Loucy (cell line): ENCODE measurements around the gene PARD3B.

Source experiments
- H2AFZ ChIP-seq: fragments of 200-600 bp; sonication (generic); 2 replicates; pipeline ENCODE4 v1.6.0; 2016; ENCODE audit warnings: antibody characterized with exemption, mild to moderate bottlenecking, low read length, moderate library complexity
- H3F3A ChIP-seq: fragments of 200-600 bp; 2 replicates; pipeline ENCODE4 v1.6.0; 2016; ENCODE audit warnings: antibody characterized with exemption, low read depth, mild to moderate bottlenecking
- H3K27me3 ChIP-seq: fragments of 200-600 bp; sonication (generic); 2 replicates; pipeline ENCODE4 v1.6.1; 2014; ENCODE audit warnings: low read length, mild to moderate bottlenecking; ENCODE audit not compliant: insufficient read depth, poor library complexity, severe bottlenecking
- H3K36me3 ChIP-seq: fragments of 200-600 bp; sonication (generic); 2 replicates; pipeline ENCODE4 v1.6.1; 2016; ENCODE audit warnings: low read length; ENCODE audit not compliant: insufficient read depth
- H3K4me1 ChIP-seq: fragments of 200-600 bp; sonication (generic); 2 replicates; pipeline ENCODE4 v1.5.1; 2014; ENCODE audit warnings: low read length, mild to moderate bottlenecking; ENCODE audit not compliant: insufficient read depth, poor library complexity, severe bottlenecking
- H3K4me2 ChIP-seq: fragments of 200-600 bp; sonication (generic); 2 replicates; pipeline ENCODE4 v1.6.0; 2014; ENCODE audit warnings: antibody characterized with exemption, low read length, low read depth, mild to moderate bottlenecking; ENCODE audit not compliant: poor library complexity, severe bottlenecking
- H3K4me3 ChIP-seq: fragments of 200-600 bp; sonication (generic); 2 replicates; pipeline ENCODE4 v1.5.1; 2014; ENCODE audit warnings: low read length, mild to moderate bottlenecking, mixed read lengths; ENCODE audit not compliant: poor library complexity, severe bottlenecking
- H3K79me2 ChIP-seq: fragments of 200-600 bp; sonication (generic); 2 replicates; pipeline ENCODE4 v1.6.1; 2014; ENCODE audit warnings: low read length; ENCODE audit not compliant: insufficient read depth
- H3K9ac ChIP-seq: fragments of 200-600 bp; sonication (generic); 2 replicates; pipeline ENCODE4 v1.6.0; 2014; ENCODE audit warnings: mild to moderate bottlenecking, low read depth, low read length, moderate library complexity; ENCODE audit not compliant: poor library complexity, severe bottlenecking
- H3K9me2 ChIP-seq: fragments of 200-600 bp; sonication (generic); replicated peaks from 2 replicates; pipeline ENCODE4 v1.6.1; 2016; ENCODE audit warnings: low read depth, low read length, mixed read lengths
- H3K9me3 ChIP-seq: fragments of 200-600 bp; sonication (generic); 2 replicates; pipeline ENCODE4 v1.6.1; 2014; ENCODE audit warnings: mild to moderate bottlenecking, antibody characterized with exemption, low read length, low read depth; ENCODE audit not compliant: insufficient read depth
- H4K20me1 ChIP-seq: fragments of 200-600 bp; sonication (generic); 2 replicates; pipeline ENCODE4 v1.6.0; 2014; ENCODE audit warnings: antibody characterized with exemption, low read length, mild to moderate bottlenecking; ENCODE audit not compliant: insufficient read depth, poor library complexity, severe bottlenecking
- EZH2phosphoT487 ChIP-seq: fragments of 200-600 bp; IDR thresholded peaks from 2 replicates; pipeline ENCODE4 v1.6.1; 2018; ENCODE audit warnings: antibody characterized with exemption, mild to moderate bottlenecking, moderate library complexity, borderline replicate concordance
- TF ChIP-seq, protein P1 (sequence below): fragments of 200-600 bp; sonication (generic); conservative IDR thresholded peaks from 2 replicates; pipeline ENCODE4 v1.5.1; 2014; ENCODE audit warnings: mild to moderate bottlenecking, antibody characterized with exemption, low read length

Gene PARD3B

DNA sequence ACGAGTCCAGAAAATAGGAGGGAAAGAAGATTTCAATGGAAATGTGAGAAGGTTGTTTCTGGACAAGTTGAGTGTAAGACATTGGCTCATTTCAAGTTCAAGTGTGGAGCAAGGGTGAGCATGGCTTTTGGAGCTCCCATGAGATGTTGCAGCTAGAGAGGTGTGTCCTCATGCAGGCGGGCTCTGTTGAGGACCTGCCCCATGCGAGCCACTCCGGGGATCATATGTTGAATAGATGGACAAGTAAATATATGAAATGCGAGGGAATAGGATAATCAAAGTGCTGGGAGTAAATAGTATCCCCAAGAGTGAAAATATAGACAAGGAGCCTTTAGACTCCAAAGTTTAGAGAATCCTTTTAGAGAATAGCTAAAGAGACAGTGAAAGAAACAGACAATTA, 936.6 kb downstream of the PARD3B start:
- Histone ChIP-seq H3K4me3 (no peak overlapping the region), H3K9ac (no peak overlapping the region), H3K79me2 (no peaks in the 10 kb centered on the region), H3K9me3 (no peaks in the 10 kb centered on the region), H3K36me3 (no peaks in the 10 kb centered on the region), H3K9me2 (no peaks in the 10 kb centered on the region), H3F3A (no peaks in the 10 kb centered on the region), H3K4me1 (no peaks in the 10 kb centered on the region), H3K27me3 (no peaks in the 10 kb centered on the region), H3K4me2 (no peak overlapping the region), H4K20me1 (no peaks in the 10 kb centered on the region), H2AFZ (no peak overlapping the region)
- TF ChIP-seq EZH2phosphoT487, result no peak
- TF ChIP-seq, protein P1, sequence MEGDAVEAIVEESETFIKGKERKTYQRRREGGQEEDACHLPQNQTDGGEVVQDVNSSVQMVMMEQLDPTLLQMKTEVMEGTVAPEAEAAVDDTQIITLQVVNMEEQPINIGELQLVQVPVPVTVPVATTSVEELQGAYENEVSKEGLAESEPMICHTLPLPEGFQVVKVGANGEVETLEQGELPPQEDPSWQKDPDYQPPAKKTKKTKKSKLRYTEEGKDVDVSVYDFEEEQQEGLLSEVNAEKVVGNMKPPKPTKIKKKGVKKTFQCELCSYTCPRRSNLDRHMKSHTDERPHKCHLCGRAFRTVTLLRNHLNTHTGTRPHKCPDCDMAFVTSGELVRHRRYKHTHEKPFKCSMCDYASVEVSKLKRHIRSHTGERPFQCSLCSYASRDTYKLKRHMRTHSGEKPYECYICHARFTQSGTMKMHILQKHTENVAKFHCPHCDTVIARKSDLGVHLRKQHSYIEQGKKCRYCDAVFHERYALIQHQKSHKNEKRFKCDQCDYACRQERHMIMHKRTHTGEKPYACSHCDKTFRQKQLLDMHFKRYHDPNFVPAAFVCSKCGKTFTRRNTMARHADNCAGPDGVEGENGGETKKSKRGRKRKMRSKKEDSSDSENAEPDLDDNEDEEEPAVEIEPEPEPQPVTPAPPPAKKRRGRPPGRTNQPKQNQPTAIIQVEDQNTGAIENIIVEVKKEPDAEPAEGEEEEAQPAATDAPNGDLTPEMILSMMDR, result no peak

- no peaks in the 10 kb centered on the region for H3F3A ChIP-seq
- no peaks in the 10 kb centered on the region for H3K9me2 ChIP-seq
- H2AFZ ChIP-seq, result no peak overlapping the region
- H3K4me2 ChIP-seq, result no peak overlapping the region
- no peaks in the 10 kb centered on the region for H3K27me3 ChIP-seq
- H3K79me2 ChIP-seq, result no peaks in the 10 kb centered on the region
- H4K20me1 ChIP-seq, result no peaks in the 10 kb centered on the region
- no peak overlapping the region for H3K4me3 ChIP-seq
- no peak for TF ChIP-seq EZH2phosphoT487
- TF ChIP-seq, protein P1, result no peak
- no peaks in the 10 kb centered on the region for H3K9me3 ChIP-seq
- no peaks in the 10 kb centered on the region for H3K4me1 ChIP-seq
- H3K36me3 ChIP-seq, result no peaks in the 10 kb centered on the region
- no peak overlapping the region for H3K9ac ChIP-seq
These were observed 937.3 kb downstream of the PARD3B start for GRCh38 chr2:205482399-205483081.

- H3K4me2 ChIP-seq, result no peak overlapping the region
- no peaks in the 10 kb centered on the region for H3K27me3 ChIP-seq
- H3K9me3 ChIP-seq, result no peaks in the 10 kb centered on the region
- H3K9ac ChIP-seq, result no peak overlapping the region
- H2AFZ ChIP-seq, result no peak overlapping the region
- H3K4me3 ChIP-seq, result no peak overlapping the region
- H3K36me3 ChIP-seq, result no peaks in the 10 kb centered on the region
- H3F3A ChIP-seq, result no peaks in the 10 kb centered on the region
- no peaks in the 10 kb centered on the region for H3K9me2 ChIP-seq
- no peaks in the 10 kb centered on the region for H3K4me1 ChIP-seq
- TF ChIP-seq, protein P1, result no peak
- no peak for TF ChIP-seq EZH2phosphoT487
- H3K79me2 ChIP-seq, result no peaks in the 10 kb centered on the region
- H4K20me1 ChIP-seq, result no peaks in the 10 kb centered on the region
These were observed 937.8 kb downstream of the PARD3B start for GRCh38 chr2:205483095-205483494.
